Loucy (cell line): ENCODE measurements around the gene COPS3.
A peak's percentile ranks its signal among the peaks of the same experiment; 100 is the strongest.

ENCODE experiments used
- H2AFZ ChIP-seq: fragments of 200-600 bp; sonication (generic); 2 replicates; pipeline ENCODE4 v1.6.0; 2016; ENCODE audit warnings: antibody characterized with exemption, mild to moderate bottlenecking, low read length, moderate library complexity
- H3F3A ChIP-seq: fragments of 200-600 bp; 2 replicates; pipeline ENCODE4 v1.6.0; 2016; ENCODE audit warnings: antibody characterized with exemption, low read depth, mild to moderate bottlenecking
- H3K27me3 ChIP-seq: fragments of 200-600 bp; sonication (generic); 2 replicates; pipeline ENCODE4 v1.6.1; 2014; ENCODE audit warnings: low read length, mild to moderate bottlenecking; ENCODE audit not compliant: insufficient read depth, poor library complexity, severe bottlenecking
- H3K36me3 ChIP-seq: fragments of 200-600 bp; sonication (generic); 2 replicates; pipeline ENCODE4 v1.6.1; 2016; ENCODE audit warnings: low read length; ENCODE audit not compliant: insufficient read depth
- H3K4me1 ChIP-seq: fragments of 200-600 bp; sonication (generic); 2 replicates; pipeline ENCODE4 v1.5.1; 2014; ENCODE audit warnings: low read length, mild to moderate bottlenecking; ENCODE audit not compliant: insufficient read depth, poor library complexity, severe bottlenecking
- H3K4me2 ChIP-seq: fragments of 200-600 bp; sonication (generic); 2 replicates; pipeline ENCODE4 v1.6.0; 2014; ENCODE audit warnings: antibody characterized with exemption, low read length, low read depth, mild to moderate bottlenecking; ENCODE audit not compliant: poor library complexity, severe bottlenecking
- H3K4me3 ChIP-seq: fragments of 200-600 bp; sonication (generic); 2 replicates; pipeline ENCODE4 v1.5.1; 2014; ENCODE audit warnings: low read length, mild to moderate bottlenecking, mixed read lengths; ENCODE audit not compliant: poor library complexity, severe bottlenecking
- H3K79me2 ChIP-seq: fragments of 200-600 bp; sonication (generic); 2 replicates; pipeline ENCODE4 v1.6.1; 2014; ENCODE audit warnings: low read length; ENCODE audit not compliant: insufficient read depth
- H3K9ac ChIP-seq: fragments of 200-600 bp; sonication (generic); 2 replicates; pipeline ENCODE4 v1.6.0; 2014; ENCODE audit warnings: mild to moderate bottlenecking, low read depth, low read length, moderate library complexity; ENCODE audit not compliant: poor library complexity, severe bottlenecking
- H3K9me2 ChIP-seq: fragments of 200-600 bp; sonication (generic); replicated peaks from 2 replicates; pipeline ENCODE4 v1.6.1; 2016; ENCODE audit warnings: low read depth, low read length, mixed read lengths
- H3K9me3 ChIP-seq: fragments of 200-600 bp; sonication (generic); 2 replicates; pipeline ENCODE4 v1.6.1; 2014; ENCODE audit warnings: mild to moderate bottlenecking, antibody characterized with exemption, low read length, low read depth; ENCODE audit not compliant: insufficient read depth
- H4K20me1 ChIP-seq: fragments of 200-600 bp; sonication (generic); 2 replicates; pipeline ENCODE4 v1.6.0; 2014; ENCODE audit warnings: antibody characterized with exemption, low read length, mild to moderate bottlenecking; ENCODE audit not compliant: insufficient read depth, poor library complexity, severe bottlenecking
- CTCF ChIP-seq: fragments of 200-600 bp; sonication (generic); conservative IDR thresholded peaks from 2 replicates; pipeline ENCODE4 v1.5.1; 2014; ENCODE audit warnings: mild to moderate bottlenecking, antibody characterized with exemption, low read length
- EZH2phosphoT487 ChIP-seq: fragments of 200-600 bp; IDR thresholded peaks from 2 replicates; pipeline ENCODE4 v1.6.1; 2018; ENCODE audit warnings: antibody characterized with exemption, mild to moderate bottlenecking, moderate library complexity, borderline replicate concordance

COPS3 gene

GRCh38 chr17:17300624-17301568, 19.9 kb upstream of the COPS3 start:
- TF ChIP-seq CTCF (no peak), EZH2phosphoT487 (no peak)
- Histone ChIP-seq H3K4me1 (peaks cover 26% of the 10 kb centered on the region), H3K36me3 (no peaks in the 10 kb centered on the region), H3K4me3 (no peak overlapping the region), H3K9me3 (no peaks in the 10 kb centered on the region), H4K20me1 (no peaks in the 10 kb centered on the region), H2AFZ (no peak overlapping the region), H3F3A (peaks cover 3% of the 10 kb centered on the region), H3K79me2 (peaks cover 9% of the 10 kb centered on the region; the same call in 1 of the 2 replicates), H3K27me3 (no peaks in the 10 kb centered on the region), H3K4me2 (no peak overlapping the region), H3K9ac (no peak overlapping the region), H3K9me2 (no peaks in the 10 kb centered on the region)

GRCh38 chr17:17298108-17298507, 17.1 kb upstream of the COPS3 start:
- no peaks in the 10 kb centered on the region for H3K79me2 ChIP-seq
- TF ChIP-seq EZH2phosphoT487, result no peak
- TF ChIP-seq CTCF, result no peak

GRCh38 chr17:17297217-17297616, 16.2 kb upstream of the COPS3 start:
- peaks cover 5% of the 10 kb centered on the region for H3K4me1 ChIP-seq
- H2AFZ ChIP-seq, result 0 out of 2 replicates have a peak overlapping the region, but pooled peaks have one; percentile 1
- H3K9ac ChIP-seq, result no peak overlapping the region
- H4K20me1 ChIP-seq, result no peaks in the 10 kb centered on the region
- no peak overlapping the region for H3K4me3 ChIP-seq
- no peaks in the 10 kb centered on the region for H3K27me3 ChIP-seq
- H3F3A ChIP-seq, result no peaks in the 10 kb centered on the region
- H3K36me3 ChIP-seq, result no peaks in the 10 kb centered on the region
- no peaks in the 10 kb centered on the region for H3K79me2 ChIP-seq
- TF ChIP-seq EZH2phosphoT487, result no peak
- TF ChIP-seq CTCF, result no peak
- H3K9me3 ChIP-seq, result no peaks in the 10 kb centered on the region
- no peaks in the 10 kb centered on the region for H3K9me2 ChIP-seq
- no peak overlapping the region for H3K4me2 ChIP-seq

More at GRCh38 chr17:17298108-17298507, 17.1 kb upstream of the COPS3 start:
- Histone ChIP-seq H3K9me2 (no peaks in the 10 kb centered on the region), H3K4me2 (no peak overlapping the region), H3F3A (no peaks in the 10 kb centered on the region), H4K20me1 (no peaks in the 10 kb centered on the region), H3K4me1 (peaks cover 9% of the 10 kb centered on the region), H3K9ac (no peak overlapping the region), H3K4me3 (no peak overlapping the region), H3K36me3 (no peaks in the 10 kb centered on the region), H3K9me3 (no peaks in the 10 kb centered on the region), H2AFZ (no peak overlapping the region), H3K27me3 (no peaks in the 10 kb centered on the region)
